Measurements from ENCODE around the gene ELMO1.

Gene ELMO1

GRCh38 chr7:37209195-37209594 is 239.5 kb downstream of the ELMO1 start:
- no peak for DNase-seq

GRCh38 chr7:37208528-37208927 is 240.1 kb downstream of the ELMO1 start:
- no peak for DNase-seq

DNA sequence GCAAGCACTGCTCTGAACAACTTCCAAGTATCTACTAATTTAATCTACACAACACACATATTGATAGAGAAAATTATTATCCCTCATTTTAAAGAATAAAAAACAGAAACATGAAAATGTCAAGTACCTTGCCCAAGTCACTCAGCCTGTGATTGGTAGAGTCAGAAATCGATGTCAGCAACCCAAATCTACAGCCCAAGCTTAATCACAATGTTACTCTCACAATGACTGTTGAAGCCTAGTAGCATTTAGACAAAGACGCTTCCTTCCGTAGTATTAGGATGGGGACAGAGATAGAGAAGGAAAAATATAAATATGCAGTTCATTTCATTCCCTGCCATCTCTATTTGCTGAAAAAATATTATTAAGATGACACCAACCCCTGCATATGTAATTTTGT is 242.5 kb downstream of the ELMO1 start:
- no peak for DNase-seq

DNA sequence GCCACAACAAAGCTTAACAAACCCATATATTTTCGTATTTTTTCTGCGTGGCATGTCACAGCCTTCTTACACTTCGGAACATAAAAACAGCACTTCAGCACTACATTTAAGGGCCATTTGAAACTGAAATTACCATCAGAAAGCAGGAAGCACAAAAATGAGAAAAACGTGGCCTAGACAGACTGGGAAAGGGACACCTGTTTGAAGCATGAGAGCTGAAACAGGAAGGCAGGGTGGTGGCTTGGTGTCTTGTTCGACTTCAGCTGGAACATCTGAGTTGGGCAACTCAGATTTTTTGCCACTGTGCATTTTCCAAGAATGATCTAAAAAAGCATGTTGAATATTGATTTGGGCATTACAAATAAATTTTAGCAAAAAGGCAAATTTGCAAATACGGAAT is 243.2 kb downstream of the ELMO1 start:
- no peak for DNase-seq

DNA sequence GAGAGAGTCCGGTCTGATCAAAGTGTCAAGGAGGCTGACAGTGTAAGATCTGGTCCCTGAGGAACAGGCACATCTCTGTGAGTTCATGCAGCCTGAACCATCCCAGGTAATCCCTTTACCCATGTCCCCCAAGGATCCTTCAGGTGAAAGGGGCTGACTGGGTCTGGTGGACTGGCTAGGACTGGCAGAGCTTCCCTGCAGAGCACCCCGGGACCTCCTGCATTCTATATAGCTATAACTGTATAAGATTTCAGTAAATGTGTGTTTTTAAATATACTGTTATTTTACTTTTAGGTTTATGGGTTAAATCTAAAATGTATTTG is 246.8 kb downstream of the ELMO1 start:
- DNase-seq = no peak

DNA sequence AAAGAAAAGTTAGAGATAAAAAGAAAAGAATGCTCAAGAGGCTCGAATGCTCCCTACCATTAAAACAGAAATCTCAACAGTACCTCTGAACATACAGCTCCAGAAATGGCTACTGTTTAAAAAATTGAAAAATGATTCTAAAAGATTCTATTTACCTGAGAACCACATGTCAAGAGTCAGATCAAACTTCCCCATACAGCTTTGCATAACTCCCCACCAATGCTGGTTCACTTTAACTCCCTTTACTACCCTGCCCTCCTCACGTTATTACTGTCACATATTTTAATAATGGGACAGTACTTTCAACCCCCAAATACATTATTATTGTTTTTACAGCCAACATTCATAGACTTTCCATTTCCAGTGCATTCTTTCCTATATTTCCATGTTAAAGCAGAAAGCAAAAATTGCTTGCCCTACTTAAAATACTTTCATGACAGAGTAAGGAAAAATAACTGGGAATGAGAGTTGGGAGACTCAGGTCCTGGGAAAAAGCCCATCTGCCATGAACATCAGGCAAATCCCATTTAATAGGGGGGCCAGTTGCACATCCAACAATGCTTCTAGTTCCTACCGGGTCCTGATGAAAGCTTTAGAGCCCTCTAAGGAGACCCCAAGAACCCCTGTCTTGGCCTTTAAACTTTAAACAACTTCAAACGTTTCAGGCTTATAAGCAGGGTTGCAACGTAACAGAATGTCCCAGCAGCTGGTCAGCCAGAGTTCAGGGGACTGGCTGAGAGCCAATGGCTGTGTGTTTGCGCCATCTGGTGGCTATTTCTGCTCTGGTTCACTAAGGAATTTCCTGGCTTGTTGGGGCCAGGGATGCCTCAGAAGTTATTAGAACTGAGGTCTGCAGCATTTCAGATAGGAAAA is 247.4 kb downstream of the ELMO1 start:
- DNase-seq = peak in 2 of 4 experiments; percentile 1 to 10

DNA sequence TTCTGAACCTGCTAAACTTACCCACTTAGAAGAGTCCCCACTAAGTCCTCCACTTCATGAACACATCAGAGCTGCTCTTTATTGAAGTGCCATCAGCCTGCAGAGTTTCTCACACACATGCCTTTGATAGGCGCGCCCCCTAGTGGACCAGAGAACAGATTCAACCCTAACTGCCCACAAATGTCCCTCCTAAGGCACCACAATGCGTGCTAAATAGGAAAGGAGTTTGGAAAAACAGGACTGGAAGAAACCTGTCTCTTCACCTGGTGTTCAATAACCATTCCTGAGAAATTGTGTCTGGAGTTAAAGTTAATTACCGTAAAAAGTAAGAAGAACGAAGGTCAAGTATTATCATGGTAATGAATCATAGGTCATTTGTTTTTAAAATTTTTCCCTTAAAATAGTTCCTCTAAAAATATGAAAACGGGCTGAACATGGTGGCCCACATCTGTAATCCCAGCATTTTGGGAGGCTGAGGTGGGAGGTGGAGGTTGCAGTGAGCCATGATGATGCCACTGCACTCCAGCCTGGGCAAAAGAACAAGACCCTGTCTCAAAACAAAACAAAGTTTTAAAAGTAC is 249.7 kb downstream of the ELMO1 start:
- peak; percentile 33 to 54 (median 46) for DNase-seq

- DNase-seq = no peak
Observed at GRCh38 chr7:37198041-37198905, 250.4 kb downstream of the ELMO1 start.

GRCh38 chr7:37197108-37197507 is 251.6 kb downstream of the ELMO1 start:
- DNase-seq = no peak

GRCh38 chr7:37196676-37197075 is 252.0 kb downstream of the ELMO1 start:
- DNase-seq = no peak

DNA sequence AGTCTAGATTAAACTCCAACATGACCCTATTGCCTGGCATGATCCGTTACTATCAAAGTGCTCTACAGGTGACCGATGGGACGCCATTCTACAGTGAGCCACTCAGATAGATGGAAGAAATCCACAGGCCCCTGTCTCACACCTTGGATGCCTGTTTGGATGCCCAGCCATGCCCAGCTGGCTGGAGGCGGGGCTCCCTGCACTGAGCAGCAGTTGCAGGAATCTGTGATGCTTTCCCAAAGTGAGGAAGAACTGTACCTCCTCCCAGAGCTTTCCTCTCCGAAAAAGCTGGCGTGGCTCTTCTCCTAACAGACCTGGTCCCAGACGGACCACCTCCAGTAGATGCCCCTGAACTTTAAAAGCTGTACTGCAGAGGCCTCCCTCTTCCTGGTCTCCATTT is 253.3 kb downstream of the ELMO1 start:
- no peak for DNase-seq

DNA sequence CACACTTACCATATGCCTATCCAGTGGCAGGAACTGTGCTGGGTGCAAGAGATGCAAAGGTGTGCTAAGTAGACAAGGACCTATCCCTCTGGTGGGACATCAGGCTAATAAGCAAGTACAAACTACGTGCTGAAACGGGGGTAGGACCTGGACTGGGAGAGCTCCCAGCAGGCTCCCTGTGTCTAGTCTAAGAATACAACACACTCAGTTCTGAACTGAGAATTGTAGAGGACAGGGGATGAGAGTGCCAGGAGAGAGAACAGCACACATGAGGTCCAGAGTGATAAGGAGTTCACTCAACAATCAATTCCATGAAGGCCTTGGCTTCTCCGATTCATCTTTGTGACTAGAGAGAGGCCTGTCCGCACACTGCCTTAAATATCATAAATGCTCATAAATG is 253.7 kb downstream of the ELMO1 start:
- no peak for DNase-seq

GRCh38 chr7:37193775-37194135 is 254.9 kb downstream of the ELMO1 start:
- DNase-seq = no peak

DNA sequence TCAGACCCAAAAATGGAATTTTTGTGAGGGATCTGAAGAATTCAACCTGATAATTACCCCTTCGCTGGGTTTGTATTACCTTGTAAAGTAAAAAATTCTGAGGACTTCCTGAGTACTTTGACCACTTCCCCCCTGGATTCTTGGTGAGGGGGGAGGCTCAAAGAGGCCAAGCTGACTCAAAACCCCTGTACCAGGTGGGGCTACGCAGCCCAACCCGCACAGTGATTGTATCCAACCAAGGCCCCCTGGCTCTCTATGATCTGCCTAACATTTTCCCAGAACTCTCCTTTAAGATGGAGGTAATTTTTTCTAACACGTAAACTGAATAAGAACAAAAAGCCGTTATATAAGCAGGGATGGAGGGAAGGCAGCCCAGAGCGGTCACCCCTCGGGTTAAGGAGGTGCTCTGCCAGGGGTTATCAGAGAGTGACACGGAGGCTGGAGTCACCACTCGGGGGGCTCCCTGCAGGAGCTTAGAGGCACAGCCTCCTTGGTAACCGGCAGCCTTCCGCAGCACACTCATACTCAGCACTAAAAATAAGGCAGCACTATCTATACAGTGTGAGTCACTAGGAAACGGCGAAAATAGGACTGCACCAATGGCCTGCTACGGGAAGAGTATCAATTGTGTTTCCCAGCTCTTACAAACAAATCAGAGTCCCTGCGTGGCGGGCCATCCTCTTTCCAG is 255.4 kb downstream of the ELMO1 start:
- no peak for DNase-seq

DNA sequence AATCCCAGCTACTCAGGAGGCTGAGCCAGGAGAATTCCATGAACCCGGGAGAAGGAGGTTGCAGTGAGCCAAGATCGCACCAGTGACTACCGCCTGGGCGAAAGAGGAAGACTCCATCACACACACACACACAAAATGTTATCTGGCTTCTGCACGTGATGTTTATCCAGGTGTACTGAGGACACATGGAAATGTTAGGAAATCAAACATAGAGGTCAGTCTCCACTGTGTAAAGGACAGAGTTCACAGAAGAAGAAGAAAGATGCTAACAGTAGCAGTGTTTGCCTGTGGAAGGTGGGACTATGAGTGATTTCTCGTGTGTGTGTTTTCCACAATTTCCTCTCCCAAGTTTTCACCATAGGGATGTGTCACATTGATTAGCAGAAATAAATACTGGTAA is 256.9 kb downstream of the ELMO1 start:
- DNase-seq = no peak

DNA sequence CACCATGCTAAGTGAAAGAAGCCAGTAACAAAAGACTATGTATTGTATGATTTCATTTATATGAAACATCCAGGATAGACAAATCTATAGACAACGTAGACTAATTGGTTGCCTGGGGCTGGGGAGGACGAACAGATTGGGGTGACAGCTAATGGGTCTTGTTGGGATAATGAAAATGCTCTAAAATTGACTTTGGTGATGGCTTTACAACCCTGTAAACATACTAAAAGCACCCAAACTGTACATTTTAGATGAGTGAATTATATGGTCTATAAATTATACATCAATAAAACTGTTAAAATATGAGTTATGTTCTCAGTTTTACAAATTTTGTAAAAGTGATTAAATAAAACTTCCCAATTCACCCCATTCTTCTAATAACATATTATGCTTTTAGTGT is 261.5 kb downstream of the ELMO1 start:
- no peak for DNase-seq

DNA sequence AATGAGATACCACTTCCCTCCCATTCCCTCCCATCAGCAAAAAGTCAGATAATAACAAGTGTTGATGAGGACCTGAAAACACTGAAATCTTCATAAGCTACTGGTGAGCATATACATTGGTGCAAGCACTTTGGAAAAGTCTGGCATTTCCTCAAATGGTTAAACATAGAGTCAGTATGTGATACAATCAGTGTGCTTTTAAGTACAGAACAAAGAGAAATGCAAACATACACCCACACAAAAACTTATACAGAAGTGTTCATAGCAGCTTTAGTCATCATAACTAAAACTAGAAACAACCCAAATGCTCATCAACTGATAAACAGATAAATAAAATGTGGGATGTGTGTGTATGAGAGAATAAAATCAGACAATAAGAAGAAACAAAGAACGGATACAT is 261.9 kb downstream of the ELMO1 start:
- DNase-seq = no peak

DNA sequence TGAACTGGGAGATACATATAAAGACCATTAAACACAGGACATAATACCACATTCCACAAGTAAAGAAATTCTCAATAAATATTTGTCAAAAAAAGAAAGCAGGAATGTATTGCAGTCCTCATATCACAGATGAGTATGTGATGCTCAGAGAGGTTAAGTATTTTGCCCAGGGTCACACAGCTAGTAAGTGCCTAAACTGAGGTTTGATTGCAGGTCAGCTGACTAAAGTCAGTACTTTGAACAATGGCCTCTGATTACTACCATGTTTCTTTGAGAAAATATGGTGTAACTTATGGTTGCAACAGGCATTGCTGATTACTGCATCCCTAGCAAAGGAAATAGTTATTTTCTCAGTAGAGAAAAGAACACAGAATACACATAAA is 267.1 kb downstream of the ELMO1 start:
- no peak for DNase-seq

DNA sequence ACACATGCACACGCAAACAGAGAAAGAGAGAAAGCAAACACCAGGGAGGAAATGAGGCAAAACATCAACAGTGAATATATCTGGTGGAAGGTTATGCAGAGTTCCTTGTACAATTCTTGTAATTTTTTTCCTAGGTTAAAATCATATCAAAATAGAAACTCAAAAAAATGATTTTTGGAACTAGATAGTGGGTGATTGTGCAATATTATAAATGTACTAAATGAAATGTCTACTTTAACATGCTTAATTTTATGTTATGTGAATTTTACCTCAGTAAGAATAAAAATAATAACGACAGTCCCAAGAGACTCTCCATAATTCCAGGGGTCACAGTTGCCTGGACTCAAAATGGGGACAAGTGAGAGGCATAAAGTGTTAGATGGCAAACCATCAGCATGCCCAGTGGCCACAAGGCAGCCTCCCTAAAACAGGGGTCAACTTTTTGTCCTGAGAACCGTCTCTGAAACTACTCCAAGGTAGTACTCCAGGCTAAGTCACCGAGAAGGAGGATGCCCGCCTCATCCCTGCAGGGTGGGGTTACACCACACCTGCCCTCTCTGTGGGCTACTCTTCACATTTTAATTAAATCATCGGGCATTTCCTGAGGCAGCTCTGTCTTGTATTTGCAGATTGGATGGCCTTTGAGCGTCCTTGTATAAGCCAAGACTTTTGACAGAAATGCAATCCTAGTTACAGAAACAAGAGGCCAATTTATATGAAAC is 267.7 kb downstream of the ELMO1 start:
- DNase-seq = no peak

DNA sequence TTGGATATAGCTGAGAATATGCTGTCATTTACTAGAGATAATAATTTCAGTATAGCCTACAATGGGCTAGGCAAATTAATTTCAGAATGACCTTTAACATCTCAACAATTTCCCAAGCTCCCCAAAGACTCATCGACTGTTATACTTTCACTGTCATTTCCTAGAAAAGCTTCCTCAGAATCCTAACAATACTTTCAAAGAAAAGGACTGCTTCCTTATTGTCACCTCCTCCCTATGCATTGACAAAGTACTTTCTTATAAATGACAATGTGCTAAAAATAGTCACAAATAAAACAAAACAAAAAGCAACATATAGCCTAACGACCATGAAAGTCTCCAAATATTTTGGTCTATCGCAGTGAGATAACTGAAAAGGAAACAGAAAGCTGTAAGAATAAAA is 272.6 kb downstream of the ELMO1 start:
- no peak for DNase-seq

GRCh38 chr7:37174460-37174859 is 274.2 kb downstream of the ELMO1 start:
- DNase-seq = no peak

DNA sequence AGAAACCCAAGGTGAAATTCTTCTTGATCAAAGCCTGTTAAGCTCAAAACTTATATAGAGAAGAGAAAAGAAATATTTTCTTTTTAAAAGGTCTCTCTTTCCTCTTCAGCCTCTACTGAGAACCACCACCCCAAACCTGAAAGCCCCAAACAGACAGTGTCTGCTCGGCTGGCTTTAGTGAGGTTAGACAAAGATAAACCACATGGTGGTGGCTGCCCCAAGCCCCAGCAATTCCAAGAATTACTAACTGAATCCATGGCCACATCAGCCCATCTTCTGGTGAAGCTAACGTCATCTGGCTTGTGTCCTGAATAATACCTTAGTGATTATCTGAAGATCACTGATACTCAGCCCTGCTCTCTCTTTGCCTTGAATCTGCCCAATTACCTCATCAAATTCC is 275.0 kb downstream of the ELMO1 start:
- no peak for DNase-seq

GRCh38 chr7:37162106-37162505 is 286.6 kb downstream of the ELMO1 start:
- DNase-seq = no peak
